Lower leg skin (tissue), 4 donors: ENCODE measurements around the gene RNF144A. TPM values are rescaled to one million over a fixed set of nuclear protein-coding genes. Genes with fewer than 3 reads are reported as not detected.

ENCODE experiments used
- DNase-seq, 2 donors: peaks; one replicate each; pipeline ENCODE4 v3.0.0-alpha.2; 2019; ENCODE audit warnings: low spot score in 2 of 2
- H3K4me3 ChIP-seq: fragments of 200-600 bp; sonication (generic); 2 replicates; pipeline ENCODE4 v1.5.1; 2017; ENCODE audit warnings: mild to moderate bottlenecking, low read depth; ENCODE audit not compliant: poor library complexity, severe bottlenecking
- POLR2A ChIP-seq, 2 donors: fragments of 450-650 bp; IDR thresholded peaks; one replicate each; pipeline ENCODE4 v1.6.1; 2016 to 2017; ENCODE audit warnings: antibody characterized with exemption in 2 of 2, mild to moderate bottlenecking in 1 of 2, moderate library complexity in 1 of 2
- WGBS, 2 donors: methylation state at CpG; one replicate each; pipeline ENCODE4 v1.1.5; 2018; 5-methylcytosine and 5-hydroxymethylcytosine counted together
- intact Hi-C: fragments of 100-400 bp; cut with DNase I; formaldehyde crosslinking; loops from one replicate; pipeline ENCODE4 v1.15.0; 2023; ENCODE audit warnings: low total_unique reads
- total RNA-seq, 4 donors: library from RNA; depleted of rRNA; stranded (reverse); fragments of >200 nt; gene quantifications; one replicate each; pipeline ENCODE4 v1.1.0, GENCODE V29; 2016
- TF ChIP-seq, protein P1 (sequence below), 3 donors: fragments of 450-650 bp; IDR thresholded peaks; one replicate each; pipeline ENCODE4 v1.5.1; 2016; ENCODE audit warnings: antibody characterized with exemption in 3 of 3, mild to moderate bottlenecking in 3 of 3, moderate library complexity in 2 of 3

The RNF144A gene
- total RNA-seq, 4 donors from 2014 or later: 5.2 to 10.9 (median 7.6) TPM

DNA sequence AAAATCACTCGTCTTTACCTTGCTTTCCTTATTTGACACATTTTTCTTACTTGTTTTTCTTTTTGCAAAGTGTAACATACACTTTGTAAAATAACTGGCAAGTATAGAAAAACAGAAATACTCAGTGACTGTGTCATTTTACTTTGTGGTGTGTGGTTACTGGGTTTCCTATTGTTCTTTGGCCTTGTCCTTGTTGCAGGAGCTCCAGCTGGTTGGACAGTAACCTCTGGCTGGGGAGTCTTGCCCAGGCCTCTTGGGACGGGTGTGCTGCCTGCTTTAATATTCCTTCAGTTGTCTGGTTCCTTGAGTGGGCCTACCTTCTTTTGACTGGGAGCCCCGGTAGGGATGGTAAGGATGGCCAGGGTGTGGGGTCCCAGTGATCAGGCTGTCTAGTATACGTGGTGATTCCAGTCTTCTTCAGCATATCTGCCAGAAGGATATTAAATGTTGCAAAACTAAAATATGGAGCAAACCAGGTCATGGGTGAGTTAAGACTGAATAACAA, 53.8 kb downstream of the RNF144A start:
- TF ChIP-seq POLR2A (IDR thresholded peaks at IDR 0.05): no peak
- TF ChIP-seq, protein P1, sequence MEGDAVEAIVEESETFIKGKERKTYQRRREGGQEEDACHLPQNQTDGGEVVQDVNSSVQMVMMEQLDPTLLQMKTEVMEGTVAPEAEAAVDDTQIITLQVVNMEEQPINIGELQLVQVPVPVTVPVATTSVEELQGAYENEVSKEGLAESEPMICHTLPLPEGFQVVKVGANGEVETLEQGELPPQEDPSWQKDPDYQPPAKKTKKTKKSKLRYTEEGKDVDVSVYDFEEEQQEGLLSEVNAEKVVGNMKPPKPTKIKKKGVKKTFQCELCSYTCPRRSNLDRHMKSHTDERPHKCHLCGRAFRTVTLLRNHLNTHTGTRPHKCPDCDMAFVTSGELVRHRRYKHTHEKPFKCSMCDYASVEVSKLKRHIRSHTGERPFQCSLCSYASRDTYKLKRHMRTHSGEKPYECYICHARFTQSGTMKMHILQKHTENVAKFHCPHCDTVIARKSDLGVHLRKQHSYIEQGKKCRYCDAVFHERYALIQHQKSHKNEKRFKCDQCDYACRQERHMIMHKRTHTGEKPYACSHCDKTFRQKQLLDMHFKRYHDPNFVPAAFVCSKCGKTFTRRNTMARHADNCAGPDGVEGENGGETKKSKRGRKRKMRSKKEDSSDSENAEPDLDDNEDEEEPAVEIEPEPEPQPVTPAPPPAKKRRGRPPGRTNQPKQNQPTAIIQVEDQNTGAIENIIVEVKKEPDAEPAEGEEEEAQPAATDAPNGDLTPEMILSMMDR (IDR thresholded peaks at IDR 0.05): no peak
- no peak for DNase-seq
- 79 to 85% methylated on average over 4 of the region's 4 CpGs for WGBS, 2 donors
- H3K4me3 ChIP-seq: no peak overlapping the region
- intact Hi-C loops: no loop called here

DNA sequence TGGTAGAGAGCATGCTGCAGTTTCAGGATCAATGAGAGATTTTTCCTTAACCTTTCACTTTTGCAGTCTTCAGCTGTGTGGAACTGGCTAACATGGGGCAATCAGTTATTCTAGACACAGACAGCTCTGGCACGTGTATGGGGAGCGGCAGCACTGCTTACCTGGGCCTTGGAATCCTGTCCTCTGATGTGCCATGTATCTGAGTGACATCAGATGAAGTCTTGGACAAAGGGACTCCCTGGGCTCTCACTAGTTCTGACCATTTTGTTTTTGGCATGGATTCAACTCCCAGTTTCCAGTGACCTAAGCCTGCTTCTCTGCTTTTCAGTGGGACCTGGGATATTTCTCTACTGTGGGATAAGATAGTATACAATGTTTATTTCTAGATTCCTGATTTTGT, 54.3 kb downstream of the RNF144A start:
- no peak for DNase-seq
- intact Hi-C loops: no loop called here
- no peak overlapping the region for H3K4me3 ChIP-seq
- WGBS, 2 donors: 88 to 94% methylated on average over 2 of the region's 2 CpGs
- TF ChIP-seq POLR2A (IDR thresholded peaks at IDR 0.05): no peak
- TF ChIP-seq, protein P1 (IDR thresholded peaks at IDR 0.05): no peak

DNA sequence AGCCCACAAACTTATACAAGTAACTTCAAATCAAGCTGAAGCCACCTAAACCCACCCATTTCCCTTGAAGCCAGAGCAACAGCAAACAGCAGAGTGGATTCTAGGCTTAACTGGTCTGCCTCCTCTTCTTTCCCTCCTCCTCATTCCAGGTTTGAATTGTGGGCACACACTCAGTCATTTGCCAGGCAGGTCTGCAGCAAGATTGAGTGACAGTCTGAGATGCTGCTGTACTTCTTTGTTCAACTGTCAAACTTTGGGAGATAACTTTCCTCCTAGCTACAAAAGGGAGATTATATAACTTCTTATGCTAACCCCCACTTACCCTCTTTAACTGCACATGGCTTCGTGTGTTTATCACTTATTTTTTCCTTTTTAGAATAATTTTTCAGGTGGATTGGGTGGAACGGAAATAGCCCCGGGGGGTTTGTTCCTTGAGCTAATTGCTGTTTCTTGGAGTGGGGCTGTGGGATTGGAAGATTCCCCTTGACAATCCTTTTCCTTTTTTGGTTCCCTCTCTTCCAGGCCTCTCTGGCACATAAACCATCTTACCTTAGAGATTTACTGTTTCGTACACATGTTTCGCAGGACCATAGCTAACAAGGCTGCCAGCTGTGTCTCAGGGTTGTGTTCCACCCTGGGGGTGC, 55.0 kb downstream of the RNF144A start:
- H3K4me3 ChIP-seq: no peak overlapping the region
- TF ChIP-seq, protein P1 (IDR thresholded peaks at IDR 0.05): no peak
- no peak for TF ChIP-seq POLR2A (IDR thresholded peaks at IDR 0.05)
- intact Hi-C loops: no loop called here
- no peak for DNase-seq
- 89% methylated on average over 5 of the region's 5 CpGs for WGBS, 2 donors

DNA sequence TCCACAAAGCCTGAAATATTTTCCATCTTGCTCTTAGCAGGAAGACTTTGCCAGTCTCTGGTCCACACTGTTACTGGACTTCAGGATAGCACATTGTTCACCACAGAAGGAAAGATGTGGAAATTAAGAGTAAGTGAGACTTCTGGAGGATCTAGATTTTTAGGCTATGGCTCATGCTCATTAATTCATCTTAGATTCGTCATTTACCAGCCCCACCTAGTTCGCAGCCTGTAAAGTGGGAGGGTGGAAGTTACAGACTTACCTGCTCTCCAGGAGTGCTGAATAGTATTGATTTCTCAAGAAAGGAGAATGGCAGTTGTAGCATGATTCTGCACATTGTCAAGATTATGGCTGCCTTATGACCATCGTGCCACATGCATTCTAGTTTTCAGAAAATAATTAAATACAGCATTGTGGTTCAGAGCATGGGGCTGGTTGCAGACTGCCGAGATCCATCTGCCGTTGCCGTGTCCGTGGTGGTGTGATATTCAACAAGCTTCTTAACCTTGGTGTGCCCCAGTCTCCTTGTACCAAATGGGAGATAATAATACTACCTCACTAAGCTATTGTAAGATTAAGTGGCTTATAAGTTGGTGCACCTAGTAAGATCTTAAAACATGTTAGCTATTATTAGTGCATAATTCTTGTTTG, 56.8 kb downstream of the RNF144A start:
- intact Hi-C loops: no loop called here
- 60 to 64% methylated on average over 7 of the region's 7 CpGs for WGBS, 2 donors
- no peak for DNase-seq
- H3K4me3 ChIP-seq: no peak overlapping the region
- TF ChIP-seq POLR2A (IDR thresholded peaks at IDR 0.05): no peak
- TF ChIP-seq, protein P1 (IDR thresholded peaks at IDR 0.05): no peak

DNA sequence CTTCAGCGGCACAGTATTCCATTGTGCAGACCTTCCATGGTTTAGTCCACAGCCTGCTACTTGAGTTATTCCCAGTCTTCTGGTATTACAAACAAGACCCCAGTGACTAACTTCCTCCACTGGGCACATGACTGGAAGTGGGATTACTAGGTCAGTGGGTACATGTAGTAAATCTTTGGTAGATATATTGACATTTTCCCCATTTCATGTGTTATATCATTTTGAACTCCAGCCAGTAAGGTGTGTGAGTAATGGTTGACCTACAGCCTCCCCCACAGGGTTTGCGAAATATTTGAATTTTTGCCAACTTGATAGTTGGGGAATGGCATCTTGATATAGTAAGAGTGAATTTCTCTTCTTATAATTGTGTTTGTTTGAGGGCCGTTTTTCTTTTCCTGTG, 58.8 kb downstream of the RNF144A start:
- WGBS, 2 donors: 66 to 78% methylated on average over 3 of the region's 3 CpGs
- intact Hi-C loops: no loop called here
- no peak overlapping the region for H3K4me3 ChIP-seq
- TF ChIP-seq POLR2A (IDR thresholded peaks at IDR 0.05): no peak
- TF ChIP-seq, protein P1 (IDR thresholded peaks at IDR 0.05): no peak
- no peak for DNase-seq
